ENCODE results near the gene SMIM33. TPM values are rescaled to one million over a fixed set of nuclear protein-coding genes. Genes with fewer than 3 reads are reported as not detected.

Gene SMIM33
- total and polyA plus RNA-seq, 9 of the 15 experiments (the other 6 are each of a cell fraction or from before 2014, with no cell fraction given): not detected

DNA sequence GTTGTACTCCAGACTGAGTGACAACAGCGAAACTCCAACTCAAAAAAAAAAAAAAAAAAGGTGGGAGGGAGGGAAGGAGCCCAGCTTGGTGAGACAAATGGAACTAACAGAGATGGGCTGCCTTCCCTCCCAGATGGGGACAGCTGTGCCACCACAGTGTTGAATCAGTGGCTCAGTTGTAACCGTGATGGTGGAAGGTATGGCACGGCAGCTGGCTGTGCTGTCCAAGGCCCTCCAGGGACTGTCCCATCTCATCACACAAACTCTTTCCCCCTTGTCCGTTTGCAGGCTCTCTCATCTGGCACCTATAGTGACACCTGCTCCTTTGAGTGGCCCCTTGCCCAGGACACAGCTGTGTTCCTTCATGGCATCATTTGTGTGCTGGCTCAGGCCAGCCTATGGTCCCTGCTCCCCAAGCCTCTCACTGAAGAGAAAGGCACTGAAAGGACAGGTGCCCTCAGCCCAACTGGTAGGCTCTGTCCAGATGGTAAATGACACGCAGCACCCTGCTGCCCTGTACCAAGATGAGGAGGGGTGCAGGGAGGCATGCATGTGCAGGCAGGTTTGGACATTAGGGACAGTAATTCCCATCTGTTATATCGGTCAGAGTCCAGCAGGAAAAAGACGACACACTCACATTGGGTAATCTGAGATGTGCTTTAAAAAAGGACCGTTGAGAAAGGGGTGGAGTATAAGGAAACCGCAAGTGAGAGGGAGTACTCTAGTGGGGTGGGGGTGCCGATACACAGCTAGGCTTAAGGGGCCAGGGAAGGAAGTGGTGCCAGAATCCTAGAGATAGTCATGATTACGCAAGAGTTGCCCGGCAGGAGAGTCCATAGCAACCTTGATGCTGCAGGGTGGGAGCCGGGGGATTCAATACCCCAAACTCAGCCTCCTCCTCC lies 4.3 kb downstream of the SMIM33 start (continued):
- TF ChIP-seq IRF2 (CRISPR knock-in tag; IDR thresholded peaks at IDR 0.05) (no peak), JUND (IDR thresholded peaks at IDR 0.05; ENCODE audit: borderline replicate concordance, low read depth, low read length) (peak; percentile 82), JUND (tag; IDR thresholded peaks at IDR 0.05; ENCODE audit: borderline replicate concordance, low read depth, low read length) (peak; percentile 45; the same call in 1 of the 3 replicates), ZKSCAN1 (IDR thresholded peaks at IDR 0.05; ENCODE audit: low read depth, low read length) (no peak; the same call in 1 of the 2 replicates), ZNF184 (CRISPR knock-in tag; IDR thresholded peaks at IDR 0.05) (no peak), SMARCE1 (IDR thresholded peaks at IDR 0.05) (peak; percentile 80), ZFP91 (CRISPR knock-in tag; IDR thresholded peaks at IDR 0.05) (no peak), ZNF395 (CRISPR knock-in tag; IDR thresholded peaks at IDR 0.05) (peak; percentile 60), ESRRA (IDR thresholded peaks at IDR 0.05; ENCODE audit: borderline replicate concordance, low read depth) (peak; percentile 95; the same call in 1 of the 2 replicates), ZFX (CRISPR knock-in tag; IDR thresholded peaks at IDR 0.05) (no peak), FOXK2 (conservative IDR thresholded peaks at IDR 0.05 in 1 of 2, IDR thresholded peaks at IDR 0.05 in 1 of 2; ENCODE audit: low read depth in 2 of 2) (peak in 1 of 2 experiments; percentile 45; a peak in 2 of 4 replicates), ZNF551 (CRISPR knock-in tag; IDR thresholded peaks at IDR 0.05) (no peak), RBM39 (optimal IDR thresholded peaks at IDR 0.05; ENCODE audit: low read depth, low read length) (no peak), ADNP (tag; IDR thresholded peaks at IDR 0.05) (no peak), C11orf30 (IDR thresholded peaks at IDR 0.05; ENCODE audit: low read depth) (no peak), XRCC5 (IDR thresholded peaks at IDR 0.05; ENCODE audit: low read depth, low read length) (no peak), CREM (IDR thresholded peaks at IDR 0.05; ENCODE audit: low read depth) (peak; percentile 75), ARNT (IDR thresholded peaks at IDR 0.05) (peak; percentile 48 to 78; a peak in 1 of 4 replicates), PRMT5 (CRISPR knock-in tag; IDR thresholded peaks at IDR 0.05) (no peak), COPS2 (conservative IDR thresholded peaks at IDR 0.05) (no peak), DACH1 (IDR thresholded peaks at IDR 0.05; ENCODE audit: partially characterized antibody) (peak; percentile 82), MTA3 (IDR thresholded peaks at IDR 0.05; ENCODE audit: borderline replicate concordance) (peak; percentile 66), KLF13 (tag; IDR thresholded peaks at IDR 0.05; ENCODE audit: borderline replicate concordance, low read depth) (0 out of 2 replicates have a peak, but pooled peaks have one; percentile 7)

Data from K562 (cell line).